HT1080 (cell line): Measurements from ENCODE around the gene TYK2. TPM values are rescaled to one million over a fixed set of nuclear protein-coding genes. Genes with fewer than 3 reads are reported as not detected.

Experiments used
- DNase-seq: peaks from one replicate; pipeline ENCODE4 v3.0.0-alpha.2; 2015; ENCODE audit warnings: low read depth
- total RNA-seq: library from RNA; depleted of rRNA; stranded (reverse); fragments of >200 nt; shearing (Covaris generic); gene quantifications from 2 replicates; pipeline ENCODE4 v1.2.3, GENCODE V29; 2014

TYK2 gene
- total RNA-seq, 1 experiment from 2014 or later, result 80.5 TPM

GRCh38 chr19:10335352-10335985 lies 44.9 kb downstream of the TYK2 start:
- no peak for DNase-seq

DNA sequence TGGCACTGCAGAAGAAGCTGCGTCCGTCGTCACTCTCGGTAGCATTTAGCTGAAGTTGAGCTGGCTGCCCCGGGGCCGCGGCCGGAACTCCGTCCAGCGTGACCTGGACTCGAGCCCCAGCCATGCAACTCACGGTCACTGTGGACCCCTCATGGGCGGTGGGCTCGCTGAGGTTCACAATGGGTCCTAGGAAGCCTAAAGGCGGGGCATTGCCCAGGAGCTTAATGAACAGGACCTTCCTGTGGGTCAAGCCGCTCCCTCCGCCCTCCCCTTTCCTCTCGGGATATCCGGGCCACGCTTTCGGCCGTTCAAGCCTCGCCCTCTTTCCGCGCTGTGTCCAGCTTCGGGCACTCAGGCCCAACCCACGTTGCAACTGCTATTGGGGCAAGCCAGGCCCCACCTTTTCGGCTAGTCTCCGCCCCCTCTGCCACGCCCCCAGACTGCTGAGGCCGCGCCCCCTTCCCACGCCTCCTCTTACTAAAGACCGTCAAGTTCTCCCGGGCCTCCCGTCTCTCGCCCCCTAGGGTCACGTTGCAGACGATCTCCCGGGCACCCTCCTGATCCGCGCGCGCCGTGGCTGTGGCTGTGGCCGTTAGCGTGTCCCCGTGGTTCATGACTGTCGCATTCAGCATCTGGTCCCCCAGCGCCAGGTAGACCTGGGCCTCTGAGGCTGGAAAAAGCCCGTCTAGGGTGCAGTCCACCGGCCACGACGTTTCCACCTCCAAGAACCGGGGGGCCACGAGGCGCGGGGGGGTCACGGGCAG lies 45.6 kb downstream of the TYK2 start:
- DNase-seq, result peak; percentile 88

DNA sequence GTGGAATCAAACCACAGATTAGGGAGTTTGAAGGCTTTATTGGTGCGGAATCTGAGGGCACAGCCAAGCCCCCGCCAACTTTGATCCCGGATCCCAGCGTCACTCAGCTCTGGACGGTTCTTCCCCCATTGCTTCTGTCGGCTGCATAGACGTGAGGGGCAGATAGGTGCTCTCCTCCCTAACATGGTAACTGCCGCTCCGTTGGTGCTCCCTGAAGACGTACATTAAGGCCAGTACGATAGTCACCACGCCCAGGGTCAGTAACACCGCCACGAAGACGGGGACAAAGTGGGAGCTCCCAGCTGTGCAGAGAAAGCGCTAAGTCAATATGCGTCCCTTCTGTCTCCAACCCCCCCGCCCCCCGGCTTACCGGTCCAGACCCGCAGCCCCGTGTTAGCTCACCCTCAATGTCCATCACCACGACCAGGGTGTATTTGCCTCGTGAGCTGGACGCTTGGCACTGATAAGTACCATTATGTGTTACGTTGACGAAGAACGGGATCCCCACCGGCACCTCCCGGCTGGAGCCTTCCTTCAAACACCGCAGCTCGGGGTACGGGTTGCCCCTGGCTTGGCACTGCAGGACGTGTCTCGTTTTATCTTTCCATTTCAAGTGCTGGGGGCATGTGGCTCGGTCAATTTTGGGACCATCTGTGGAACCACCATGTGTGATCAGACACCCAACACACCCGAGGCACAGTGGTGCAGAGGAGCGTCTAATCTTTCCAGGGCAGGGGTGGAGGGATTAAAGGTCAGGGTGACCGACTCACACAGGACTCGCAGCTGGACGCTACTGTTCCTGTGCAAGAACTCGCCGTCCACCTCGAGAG lies 46.4 kb downstream of the TYK2 start:
- DNase-seq, result no peak

- peak; percentile 90 for DNase-seq
Observed at GRCh38 chr19:10332965-10333757, 47.2 kb downstream of the TYK2 start, which contains the start of gene RAVER1. TSS of gene RAVER1 (minus strand) at chr19:10333529. CDS start at chr19:10333507, 22 bp downstream.

DNA sequence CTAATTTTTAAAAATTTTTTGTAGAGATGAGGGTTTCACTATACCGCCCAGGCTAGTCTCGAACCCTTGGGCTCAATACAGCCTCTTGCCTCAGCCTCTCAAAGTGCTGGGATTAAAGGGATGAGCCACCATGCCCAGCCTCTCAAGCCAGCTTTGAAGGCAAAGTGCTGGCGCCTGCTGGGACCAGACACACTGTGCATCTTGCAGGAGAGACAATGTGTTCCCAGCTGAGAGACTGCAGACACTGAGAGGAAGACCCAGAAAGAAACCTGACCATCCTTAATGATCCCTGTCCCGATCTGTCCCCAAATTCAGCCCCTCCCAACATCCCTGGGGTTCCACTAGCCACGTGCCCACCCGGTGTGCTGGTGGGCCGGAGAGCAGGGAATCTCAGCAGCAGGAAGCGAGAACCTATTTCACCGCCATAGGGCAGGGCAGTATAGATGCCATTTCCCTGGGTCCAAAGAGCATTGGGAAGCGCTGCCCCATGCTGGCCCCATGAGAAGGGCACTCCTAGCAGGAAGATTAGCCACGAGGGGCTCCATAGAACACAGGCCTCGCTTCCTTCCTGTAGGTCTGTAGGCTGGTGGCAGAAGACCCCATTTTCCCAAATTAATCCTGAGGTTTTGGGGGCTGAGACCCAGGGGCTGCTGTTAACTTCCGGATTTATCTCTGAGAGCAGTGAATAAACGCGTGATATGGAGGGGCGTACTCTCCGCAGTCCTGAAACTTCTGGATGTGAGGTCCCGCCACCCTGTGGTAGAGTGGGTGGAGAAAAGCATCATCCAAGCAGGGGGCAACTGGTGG lies 48.0 kb downstream of the TYK2 start:
- DNase-seq, result no peak

- DNase-seq, result no peak
Observed at GRCh38 chr19:10329555-10329954, 50.8 kb downstream of the TYK2 start.

GRCh38 chr19:10328558-10329429 lies 51.6 kb downstream of the TYK2 start:
- no peak for DNase-seq

- DNase-seq, result no peak
Observed at GRCh38 chr19:10327793-10328192, 52.6 kb downstream of the TYK2 start.

GRCh38 chr19:10325732-10326131 lies 54.6 kb downstream of the TYK2 start:
- no peak for DNase-seq

DNA sequence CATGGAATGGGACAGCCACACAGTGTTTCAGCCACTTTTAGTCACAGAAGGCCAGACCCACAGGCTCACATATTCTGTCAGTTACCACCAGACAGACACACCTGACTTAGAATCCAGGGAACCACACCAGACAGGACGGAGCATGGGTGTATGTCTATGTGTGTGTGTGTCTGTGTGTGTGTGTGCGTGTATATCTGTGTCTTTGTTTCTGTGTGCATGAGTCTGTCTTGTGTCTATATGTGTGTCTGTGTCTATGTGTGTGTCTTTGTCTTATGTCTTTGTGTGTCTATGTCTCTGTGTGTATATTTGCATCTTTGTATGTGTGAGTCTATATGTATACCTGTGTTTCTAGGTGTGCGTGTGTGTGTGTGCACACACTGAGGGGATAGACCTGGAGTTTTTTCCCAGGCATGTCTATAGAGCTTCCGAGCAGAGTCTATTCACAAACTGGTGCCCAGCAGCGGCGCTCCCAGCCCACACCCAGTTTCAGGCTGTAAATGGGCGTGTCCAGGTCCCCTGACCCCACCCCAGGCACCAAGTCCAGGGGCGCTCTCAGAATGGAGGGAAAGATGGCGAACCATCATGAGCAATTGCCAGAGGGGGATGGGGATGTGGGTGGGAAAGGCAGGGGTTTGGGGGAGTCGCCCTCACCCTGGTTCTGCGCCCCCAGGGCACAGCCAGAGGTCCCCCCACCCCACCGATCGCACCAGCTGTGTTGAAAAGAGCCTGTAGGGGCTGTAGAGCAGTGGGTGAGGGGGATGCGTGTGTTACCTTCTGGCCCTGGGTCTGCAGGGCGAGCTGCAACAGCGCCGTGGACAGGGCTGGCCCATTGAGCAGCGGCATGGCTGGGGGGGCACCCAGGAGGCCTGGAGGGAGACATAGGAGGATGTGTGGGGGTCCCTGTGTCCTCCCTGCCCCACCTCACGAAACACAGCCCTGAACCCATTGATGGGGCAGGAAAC lies 58.2 kb downstream of the TYK2 start:
- no peak for DNase-seq

DNA sequence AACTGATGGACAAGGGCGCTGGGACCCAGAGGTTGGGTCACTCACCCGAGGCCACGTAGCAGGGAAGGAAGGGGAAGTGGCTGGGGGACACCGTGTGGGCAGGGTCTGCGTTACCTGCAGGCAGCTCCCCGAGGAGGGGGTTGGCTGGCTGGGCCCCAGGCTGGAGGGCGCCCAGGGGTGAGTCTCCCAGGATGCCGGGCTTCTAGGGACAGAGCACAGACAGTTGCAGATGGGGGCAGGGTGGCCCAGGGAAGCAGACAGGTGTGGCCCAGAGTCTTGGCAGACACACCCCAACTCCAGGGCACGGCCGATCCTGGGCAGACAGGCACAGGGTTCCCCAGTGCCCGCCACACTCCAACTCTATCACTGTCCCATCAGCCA lies 59.0 kb downstream of the TYK2 start:
- no peak for DNase-seq

GRCh38 chr19:10320602-10321416 lies 59.6 kb downstream of the TYK2 start:
- DNase-seq, result no peak

GRCh38 chr19:10318807-10319682 lies 61.3 kb downstream of the TYK2 start:
- DNase-seq, result no peak

DNA sequence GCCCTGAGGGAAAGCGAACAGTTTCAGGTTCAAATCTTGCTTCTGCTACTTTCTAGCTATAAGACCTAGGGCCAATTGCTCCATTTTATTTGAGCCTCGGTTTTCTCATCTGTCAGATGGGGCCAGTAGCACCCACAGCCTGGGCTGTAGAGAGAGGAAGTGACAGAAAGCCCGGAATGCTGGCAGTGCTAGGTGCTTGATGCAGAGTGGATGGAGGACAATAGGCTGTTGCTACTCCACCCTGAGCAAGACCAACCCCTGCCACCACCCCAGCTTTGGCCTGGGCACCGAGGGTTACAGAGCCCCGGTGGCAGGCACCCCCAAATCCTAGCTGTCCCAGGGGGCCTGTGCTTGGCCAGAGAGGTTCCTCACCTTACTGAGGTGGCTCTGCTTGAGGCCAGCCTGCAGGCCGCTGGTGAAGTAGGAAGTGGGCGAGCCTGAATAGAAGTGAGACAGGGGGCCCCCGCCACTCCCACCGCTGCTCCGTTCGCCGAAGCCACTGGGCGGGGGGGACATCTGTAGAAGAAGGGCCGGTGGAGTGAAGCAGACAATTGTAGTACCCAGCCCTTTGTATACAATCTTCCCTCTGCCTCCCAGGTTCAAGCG lies 62.4 kb downstream of the TYK2 start:
- no peak for DNase-seq

GRCh38 chr19:10317045-10317856 lies 63.1 kb downstream of the TYK2 start:
- no peak for DNase-seq
